HG03066 (cell line): ENCODE measurements around the gene ELOVL5.

Source experiments
- ATAC-seq: cut with Tn5 transposase; IDR thresholded peaks from one replicate; pipeline ENCODE4 v1.9.1; 2021; ENCODE audit warnings: low read depth; ENCODE audit not compliant: unreplicated experiment

Gene ELOVL5

GRCh38 chr6:53281518-53282215 is 67.1 kb downstream of the ELOVL5 start:
- ATAC-seq = peak; percentile 39

- ATAC-seq = no peak
These were observed 68.5 kb downstream of the ELOVL5 start for GRCh38 chr6:53280207-53280606.

- ATAC-seq = no peak
These were observed 69.5 kb downstream of the ELOVL5 start for GRCh38 chr6:53279293-53279692.

GRCh38 chr6:53273370-53273769 is 75.4 kb downstream of the ELOVL5 start:
- no peak for ATAC-seq

GRCh38 chr6:53269827-53270226 is 78.9 kb downstream of the ELOVL5 start:
- ATAC-seq = no peak

GRCh38 chr6:53268858-53269608 is 79.7 kb downstream of the ELOVL5 start:
- no peak for ATAC-seq

GRCh38 chr6:53266553-53267090 is 82.1 kb downstream of the ELOVL5 start:
- ATAC-seq = no peak

GRCh38 chr6:53264915-53265607 is 83.7 kb downstream of the ELOVL5 start:
- ATAC-seq = no peak

- ATAC-seq = no peak
These were observed 84.4 kb downstream of the ELOVL5 start for GRCh38 chr6:53264337-53264736.

GRCh38 chr6:53263917-53264316 is 84.8 kb downstream of the ELOVL5 start:
- ATAC-seq = no peak

- no peak for ATAC-seq
These were observed 88.7 kb downstream of the ELOVL5 start for GRCh38 chr6:53259860-53260580.

- no peak for ATAC-seq
These were observed 90.0 kb downstream of the ELOVL5 start for GRCh38 chr6:53258774-53259155.

- no peak for ATAC-seq
These were observed 90.5 kb downstream of the ELOVL5 start for GRCh38 chr6:53258076-53258773.

- ATAC-seq = no peak
These were observed 91.2 kb downstream of the ELOVL5 start for GRCh38 chr6:53257533-53257932.

GRCh38 chr6:53257001-53257400 is 91.7 kb downstream of the ELOVL5 start:
- ATAC-seq = no peak

GRCh38 chr6:53252177-53252692 is 96.5 kb downstream of the ELOVL5 start:
- no peak for ATAC-seq

- ATAC-seq = no peak
These were observed 97.6 kb downstream of the ELOVL5 start for GRCh38 chr6:53251033-53251672.

GRCh38 chr6:53250176-53251032 is 98.3 kb downstream of the ELOVL5 start:
- no peak for ATAC-seq
